Amniotic epithelial cell (primary cell): ENCODE data around the gene NPIPA8.
"Not testable (repeated sequence)": the region's sequence is repeated elsewhere in the genome, so short reads cannot be mapped to it uniquely, and the experiment has no call there.

Source experiments
- DNase-seq: peaks from one replicate; pipeline ENCODE4 v3.0.0-alpha.2; 2010; ENCODE audit warnings: low read depth

Gene NPIPA8

GRCh38 chr16:18276756-18277155, 59.8 kb downstream of the NPIPA8 start:
- not testable (repeated sequence) for DNase-seq

- not testable (repeated sequence) for DNase-seq
Observed at GRCh38 chr16:18270171-18270570, 66.4 kb downstream of the NPIPA8 start.
